SK-N-SH treated with all-trans-retinoic acid at 6 μM for 48 hours (cell line): ENCODE data around the gene CDK18.

ENCODE experiments used
- ATAC-seq: fragments of 200-7000 bp; cut with Tn5 transposase; 3 replicates; pipeline ENCODE4 v1.9.1; 2020; ENCODE audit warnings: mild to moderate bottlenecking, moderate library complexity
- ARNTL ChIP-seq: fragments of 450-650 bp; formaldehyde crosslinking; IDR thresholded peaks from 2 replicates; pipeline ENCODE4 v1.5.0; 2020; ENCODE audit warnings: low read depth, mild to moderate bottlenecking, moderate library complexity, borderline replicate concordance
- BACH2 ChIP-seq: fragments of 250-450 bp; sonication (Bioruptor Pico); IDR thresholded peaks from 2 replicates; pipeline ENCODE4 v1.9.0; 2021; ENCODE audit warnings: mild to moderate bottlenecking, borderline replicate concordance
- CREB5 ChIP-seq: fragments of 250-450 bp; sonication (Bioruptor Pico); IDR thresholded peaks from 2 replicates; pipeline ENCODE4 v1.5.1; 2020; ENCODE audit warnings: low read depth, mild to moderate bottlenecking, moderate library complexity
- CSDC2 ChIP-seq: fragments of 250-450 bp; sonication (Bioruptor Pico); IDR thresholded peaks from 2 replicates; pipeline ENCODE4 v1.5.0; 2020; ENCODE audit warnings: mild to moderate bottlenecking, moderate library complexity
- ESRRG ChIP-seq: fragments of 250-450 bp; sonication (Bioruptor Pico); IDR thresholded peaks from 2 replicates; pipeline ENCODE4 v1.6.1; 2021; ENCODE audit warnings: mild to moderate bottlenecking
- GLIS3 ChIP-seq: fragments of 250-450 bp; sonication (Bioruptor Pico); IDR thresholded peaks from 2 replicates; pipeline ENCODE4 v1.5.0; 2020; ENCODE audit warnings: mild to moderate bottlenecking, moderate library complexity
- ISL1 ChIP-seq: fragments of 250-450 bp; sonication (Bioruptor Pico); IDR thresholded peaks from 2 replicates; pipeline ENCODE4 v2.1.2; 2022; ENCODE audit warnings: mild to moderate bottlenecking, moderate library complexity
- OSR1 ChIP-seq: fragments of 250-450 bp; sonication (Bioruptor Pico); IDR thresholded peaks from 2 replicates; pipeline ENCODE4 v1.8.0; 2022; ENCODE audit warnings: moderate library complexity, mild to moderate bottlenecking, inconsistent platforms
- PATZ1 ChIP-seq: fragments of 250-450 bp; sonication (Bioruptor Pico); IDR thresholded peaks from 2 replicates; pipeline ENCODE4 v1.8.0; 2020; ENCODE audit warnings: mild to moderate bottlenecking, moderate library complexity, borderline replicate concordance
- POU6F1 ChIP-seq: fragments of 250-450 bp; sonication (Bioruptor Pico); IDR thresholded peaks from 2 replicates; pipeline ENCODE4 v1.8.0; 2021; ENCODE audit warnings: low read depth, mild to moderate bottlenecking, moderate library complexity, borderline replicate concordance
- PPARA ChIP-seq: fragments of 250-450 bp; sonication (Bioruptor Pico); IDR thresholded peaks from 2 replicates; pipeline ENCODE4 v1.5.0; 2020; ENCODE audit warnings: mild to moderate bottlenecking, borderline replicate concordance
- RARB ChIP-seq: fragments of 250-450 bp; sonication (Bioruptor Pico); IDR thresholded peaks from 2 replicates; pipeline ENCODE4 v1.8.0; 2021; ENCODE audit warnings: mild to moderate bottlenecking, moderate library complexity
- SNAI2 ChIP-seq: fragments of 250-450 bp; sonication (Bioruptor Pico); IDR thresholded peaks from 2 replicates; pipeline ENCODE4 v1.5.0; 2020; ENCODE audit warnings: mild to moderate bottlenecking, moderate library complexity
- TCF4 ChIP-seq: fragments of 250-450 bp; sonication (Bioruptor Pico); IDR thresholded peaks from 2 replicates; pipeline ENCODE4 v1.8.0; 2021; ENCODE audit warnings: mild to moderate bottlenecking, moderate library complexity, borderline replicate concordance
- TOX ChIP-seq: fragments of 250-450 bp; sonication (Bioruptor Pico); IDR thresholded peaks from 2 replicates; pipeline ENCODE4 v1.8.0; 2021; ENCODE audit warnings: mild to moderate bottlenecking, moderate library complexity, borderline replicate concordance
- TSHZ2 ChIP-seq: fragments of 250-450 bp; sonication (Bioruptor Pico); IDR thresholded peaks from 2 replicates; pipeline ENCODE4 v1.5.0; 2020; ENCODE audit warnings: mild to moderate bottlenecking, moderate library complexity
- ZC3H10 ChIP-seq: fragments of 250-450 bp; sonication (Bioruptor Pico); IDR thresholded peaks from 2 replicates; pipeline ENCODE4 v1.5.1; 2021; ENCODE audit warnings: mild to moderate bottlenecking, moderate library complexity
- ZFP3 ChIP-seq: fragments of 250-450 bp; sonication (Bioruptor Pico); IDR thresholded peaks from 2 replicates; pipeline ENCODE4 v1.5.0; 2020; ENCODE audit warnings: mild to moderate bottlenecking, moderate library complexity
- ZFP30 ChIP-seq: fragments of 450-650 bp; formaldehyde crosslinking; IDR thresholded peaks from 2 replicates; pipeline ENCODE4 v1.5.0; 2022; ENCODE audit warnings: mild to moderate bottlenecking, moderate library complexity
- ZNF565 ChIP-seq: fragments of 450-650 bp; formaldehyde crosslinking; conservative IDR thresholded peaks from 2 replicates; pipeline ENCODE4 v1.5.0; 2020; ENCODE audit warnings: low read depth, mild to moderate bottlenecking, moderate library complexity
- ZNF70 ChIP-seq: fragments of 450-650 bp; formaldehyde crosslinking; IDR thresholded peaks from 2 replicates; pipeline ENCODE4 v1.5.0; 2020; ENCODE audit warnings: mild to moderate bottlenecking, moderate library complexity

Gene CDK18

GRCh38 chr1:205516362-205516761 lies 11.9 kb downstream of the CDK18 start:
- TF ChIP-seq CSDC2 (CRISPR knock-in tag) (no peak), ARNTL (CRISPR knock-in tag) (no peak), ESRRG (CRISPR knock-in tag) (no peak), TOX (no peak), TCF4 (no peak), POU6F1 (CRISPR knock-in tag) (no peak), RARB (no peak), ZNF565 (CRISPR knock-in tag) (no peak), ISL1 (CRISPR knock-in tag) (no peak), CREB5 (CRISPR knock-in tag) (no peak), ZFP30 (CRISPR knock-in tag) (no peak), PPARA (CRISPR knock-in tag) (no peak), SNAI2 (CRISPR knock-in tag) (no peak), ZC3H10 (CRISPR knock-in tag) (no peak), BACH2 (CRISPR knock-in tag) (no peak), ZNF70 (CRISPR knock-in tag) (no peak), PATZ1 (CRISPR knock-in tag) (no peak)
- no peak for ATAC-seq

GRCh38 chr1:205517288-205517687 lies 12.8 kb downstream of the CDK18 start:
- ATAC-seq: no peak
- no peak for TF ChIP-seq RARB
- no peak for TF ChIP-seq ESRRG (CRISPR knock-in tag)
- no peak for TF ChIP-seq ZNF70 (CRISPR knock-in tag)
- no peak for TF ChIP-seq ZFP3

GRCh38 chr1:205517763-205518162 lies 13.3 kb downstream of the CDK18 start:
- no peak for ATAC-seq
- TF ChIP-seq GLIS3 (CRISPR knock-in tag) (no peak), ZNF565 (CRISPR knock-in tag) (no peak), TSHZ2 (CRISPR knock-in tag) (no peak), ZFP30 (CRISPR knock-in tag) (no peak), OSR1 (CRISPR knock-in tag) (no peak), CREB5 (CRISPR knock-in tag) (no peak), POU6F1 (CRISPR knock-in tag) (no peak), TOX (no peak)
- TF ChIP-seq, all 23 proteins: peak for 0
